ENCODE measurements around the gene DLGAP1.

Gene DLGAP1

DNA sequence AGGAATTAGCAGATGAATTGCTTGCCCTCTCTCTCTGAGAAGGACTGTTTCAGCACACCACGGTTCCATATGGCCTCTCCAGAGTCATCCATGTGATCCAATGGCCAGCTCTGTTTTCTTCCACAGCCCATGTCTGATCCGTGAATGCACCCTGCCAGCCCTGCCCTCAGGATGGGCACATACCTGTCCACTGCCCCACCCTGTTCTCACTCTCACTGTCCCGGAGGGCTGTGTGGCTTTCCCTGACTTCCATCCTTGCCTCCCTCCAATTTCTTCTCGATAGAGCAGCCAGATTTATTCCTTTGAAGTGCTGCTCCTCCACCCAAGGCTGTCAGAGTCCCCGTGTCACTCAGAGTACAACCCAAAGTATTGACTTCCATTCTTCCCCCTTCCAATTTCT is 662.0 kb downstream of the DLGAP1 start:
- TF ChIP-seq, protein P1, sequence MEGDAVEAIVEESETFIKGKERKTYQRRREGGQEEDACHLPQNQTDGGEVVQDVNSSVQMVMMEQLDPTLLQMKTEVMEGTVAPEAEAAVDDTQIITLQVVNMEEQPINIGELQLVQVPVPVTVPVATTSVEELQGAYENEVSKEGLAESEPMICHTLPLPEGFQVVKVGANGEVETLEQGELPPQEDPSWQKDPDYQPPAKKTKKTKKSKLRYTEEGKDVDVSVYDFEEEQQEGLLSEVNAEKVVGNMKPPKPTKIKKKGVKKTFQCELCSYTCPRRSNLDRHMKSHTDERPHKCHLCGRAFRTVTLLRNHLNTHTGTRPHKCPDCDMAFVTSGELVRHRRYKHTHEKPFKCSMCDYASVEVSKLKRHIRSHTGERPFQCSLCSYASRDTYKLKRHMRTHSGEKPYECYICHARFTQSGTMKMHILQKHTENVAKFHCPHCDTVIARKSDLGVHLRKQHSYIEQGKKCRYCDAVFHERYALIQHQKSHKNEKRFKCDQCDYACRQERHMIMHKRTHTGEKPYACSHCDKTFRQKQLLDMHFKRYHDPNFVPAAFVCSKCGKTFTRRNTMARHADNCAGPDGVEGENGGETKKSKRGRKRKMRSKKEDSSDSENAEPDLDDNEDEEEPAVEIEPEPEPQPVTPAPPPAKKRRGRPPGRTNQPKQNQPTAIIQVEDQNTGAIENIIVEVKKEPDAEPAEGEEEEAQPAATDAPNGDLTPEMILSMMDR (IDR thresholded peaks at IDR 0.05; ENCODE audit: extremely low read depth, missing control alignments): no peak
- no peak for DNase-seq (ENCODE audit: low spot score)

DNA sequence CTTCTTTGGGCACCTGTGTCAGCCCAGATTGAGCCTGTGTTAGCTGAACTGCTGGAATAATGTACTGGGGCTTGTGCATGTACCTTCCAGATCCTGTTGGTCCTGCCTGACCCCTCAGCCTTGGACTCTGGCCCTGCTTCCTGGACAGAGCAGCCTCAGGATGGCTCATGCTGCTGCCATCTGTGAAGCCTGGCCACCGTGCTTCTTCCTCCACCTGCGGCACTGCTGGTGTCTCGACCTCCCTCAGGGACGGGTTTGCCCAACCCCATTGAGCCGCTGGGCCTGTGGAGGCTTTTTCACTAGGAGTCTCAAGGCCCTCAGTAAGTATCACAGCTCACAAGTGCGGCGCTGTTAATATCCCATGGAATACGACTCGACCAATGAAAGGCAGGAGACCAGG is 662.4 kb downstream of the DLGAP1 start:
- no peak for DNase-seq (ENCODE audit: low spot score)

DNA sequence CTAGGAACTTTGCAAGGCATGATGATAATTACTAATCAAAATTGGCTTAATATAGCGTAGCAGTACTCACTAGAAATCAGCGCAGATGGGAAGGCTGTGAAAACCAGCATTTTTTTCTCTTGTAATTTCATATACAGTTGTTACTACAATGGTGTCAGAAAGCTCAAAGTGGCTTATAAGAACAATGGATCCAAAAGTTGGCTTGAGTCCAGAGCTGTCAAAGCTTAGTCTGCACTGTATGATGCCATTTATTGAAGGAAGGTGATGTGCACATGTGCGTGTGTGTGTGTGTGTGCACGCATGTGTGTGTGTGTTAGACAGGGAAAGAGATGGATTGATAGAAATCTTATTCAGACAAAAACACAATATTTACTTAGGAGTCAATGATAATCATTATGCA is 663.9 kb downstream of the DLGAP1 start:
- no peak for DNase-seq (ENCODE audit: low spot score)
- TF ChIP-seq, protein P1 (IDR thresholded peaks at IDR 0.05; ENCODE audit: extremely low read depth, missing control alignments): no peak

More for the DNA sequence above, 662.4 kb downstream of the DLGAP1 start:
- TF ChIP-seq, protein P1 (IDR thresholded peaks at IDR 0.05; ENCODE audit: extremely low read depth, missing control alignments): no peak

DNA sequence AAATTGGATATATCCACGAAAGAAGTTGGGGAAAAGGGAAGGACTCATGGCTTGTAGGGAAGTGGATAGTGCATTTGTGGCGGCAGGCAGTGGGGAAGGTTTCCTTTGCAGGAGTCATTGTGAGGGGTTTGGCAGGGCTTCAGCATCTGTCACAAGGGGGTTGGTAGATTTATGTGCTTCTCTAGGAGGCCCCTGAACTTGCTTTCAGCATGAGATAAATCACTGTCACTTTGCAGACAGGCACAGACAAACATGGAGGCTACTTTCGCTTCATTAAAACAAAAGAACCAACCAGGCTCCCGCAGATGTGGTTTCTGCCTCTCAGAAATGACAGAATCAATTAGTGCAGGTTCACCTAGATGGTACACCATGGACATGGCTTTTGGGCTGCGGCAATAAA is 664.4 kb downstream of the DLGAP1 start:
- no peak for DNase-seq (ENCODE audit: low spot score)
- TF ChIP-seq, protein P1 (IDR thresholded peaks at IDR 0.05; ENCODE audit: extremely low read depth, missing control alignments): no peak

DNA sequence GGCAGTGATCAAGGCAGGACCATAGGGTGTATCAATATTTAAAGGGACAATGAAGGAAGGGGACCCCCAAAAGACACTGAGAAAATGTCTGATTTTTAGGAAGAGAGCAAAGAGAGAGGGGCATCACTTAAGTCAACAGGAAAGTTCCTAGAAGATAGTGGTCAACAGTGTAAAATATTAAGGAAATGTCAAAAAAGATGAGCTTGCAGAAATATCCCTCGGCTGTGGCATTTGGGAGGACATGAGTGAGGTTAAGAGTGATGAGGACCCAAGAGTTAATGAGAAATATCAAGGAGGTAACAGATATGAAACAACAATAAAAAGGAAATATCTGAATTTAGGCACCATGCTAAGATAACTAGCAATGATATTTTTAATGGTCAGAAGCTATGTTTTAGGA is 665.6 kb downstream of the DLGAP1 start:
- no peak for DNase-seq (ENCODE audit: low spot score)
- TF ChIP-seq, protein P1 (IDR thresholded peaks at IDR 0.05; ENCODE audit: extremely low read depth, missing control alignments): no peak

DNA sequence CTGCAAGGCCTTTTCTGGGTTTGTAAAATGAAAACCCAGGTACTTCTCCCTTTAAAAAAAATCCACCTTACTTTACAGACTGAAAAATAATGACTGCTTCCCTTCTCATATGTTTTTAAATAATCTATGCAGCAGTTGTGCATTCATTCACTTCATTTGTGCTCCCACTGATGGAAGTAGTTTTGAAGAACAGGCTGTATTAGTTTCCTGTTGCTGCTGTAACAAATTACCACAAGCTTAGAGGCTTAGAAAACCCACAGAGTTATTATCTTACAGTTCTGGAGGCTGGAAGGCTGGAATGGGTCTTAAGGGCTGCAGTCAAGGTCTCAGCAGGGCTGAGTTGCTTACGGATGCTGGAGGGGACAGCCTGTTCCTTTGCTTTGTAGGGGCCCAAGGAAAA is 670.2 kb downstream of the DLGAP1 start:
- no peak for DNase-seq (ENCODE audit: low spot score)
- TF ChIP-seq, protein P1 (IDR thresholded peaks at IDR 0.05; ENCODE audit: extremely low read depth, missing control alignments): no peak

DNA sequence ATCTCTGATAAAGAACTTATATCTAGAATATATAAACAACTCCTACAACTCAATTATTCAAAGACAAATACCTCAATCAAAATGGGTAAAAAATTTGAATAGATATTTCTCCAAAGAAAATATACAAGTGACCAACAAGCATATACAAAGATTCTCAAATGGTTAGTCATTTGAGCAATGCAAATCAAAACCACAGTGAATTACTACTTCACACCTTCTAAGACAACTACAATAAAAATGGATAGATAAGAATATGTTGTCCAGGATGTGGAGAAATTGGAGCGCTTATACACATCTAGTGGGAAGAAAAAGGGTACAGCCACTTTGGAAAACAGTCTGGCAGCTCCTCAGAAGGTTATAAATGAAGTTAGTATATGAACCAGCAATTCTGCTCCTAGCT is 672.2 kb downstream of the DLGAP1 start:
- TF ChIP-seq, protein P1 (IDR thresholded peaks at IDR 0.05; ENCODE audit: extremely low read depth, missing control alignments): no peak
- no peak for DNase-seq (ENCODE audit: low spot score)

Data from GM20000 (cell line).